Measurements from ENCODE around the gene IL11.

DNA sequence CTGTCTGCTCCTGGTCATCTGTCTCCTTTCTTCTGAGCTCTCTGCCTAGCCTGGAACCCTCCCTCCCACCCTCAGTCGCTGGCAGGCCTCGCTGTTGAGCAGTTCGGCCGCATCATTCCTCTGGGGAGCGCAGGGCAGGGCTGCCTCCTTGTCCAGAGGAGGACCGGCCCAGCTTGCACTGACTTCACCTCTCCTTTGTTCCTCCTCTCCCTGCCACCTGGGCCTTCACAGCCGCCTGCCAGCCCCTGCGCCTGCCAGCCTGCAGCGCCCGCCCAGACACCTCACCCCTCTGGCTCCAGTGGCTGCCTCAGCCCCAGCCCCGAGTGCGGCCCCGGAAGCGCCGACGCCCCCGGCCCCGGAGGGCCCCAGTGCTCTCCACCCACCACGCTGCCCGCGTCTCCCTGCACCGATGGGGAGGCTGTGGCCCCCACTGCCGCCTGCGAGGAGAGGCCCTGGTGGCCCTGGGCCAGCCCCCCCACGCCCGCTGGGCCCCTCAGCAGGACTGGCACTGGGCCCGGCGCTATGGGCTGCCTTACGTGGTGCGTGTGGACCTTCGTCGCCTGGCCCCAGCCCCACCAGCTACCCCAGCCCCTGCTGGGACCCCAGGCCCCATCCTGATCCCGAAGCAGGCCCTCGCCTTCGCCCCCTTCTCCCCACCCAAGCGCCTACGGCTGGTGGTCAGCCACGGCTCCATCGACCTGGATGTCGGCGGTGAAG, 23.4 kb downstream of the IL11 start:
- TF ChIP-seq POLR2A (IDR thresholded peaks at IDR 0.05), result no peak
- TF ChIP-seq, protein P1, sequence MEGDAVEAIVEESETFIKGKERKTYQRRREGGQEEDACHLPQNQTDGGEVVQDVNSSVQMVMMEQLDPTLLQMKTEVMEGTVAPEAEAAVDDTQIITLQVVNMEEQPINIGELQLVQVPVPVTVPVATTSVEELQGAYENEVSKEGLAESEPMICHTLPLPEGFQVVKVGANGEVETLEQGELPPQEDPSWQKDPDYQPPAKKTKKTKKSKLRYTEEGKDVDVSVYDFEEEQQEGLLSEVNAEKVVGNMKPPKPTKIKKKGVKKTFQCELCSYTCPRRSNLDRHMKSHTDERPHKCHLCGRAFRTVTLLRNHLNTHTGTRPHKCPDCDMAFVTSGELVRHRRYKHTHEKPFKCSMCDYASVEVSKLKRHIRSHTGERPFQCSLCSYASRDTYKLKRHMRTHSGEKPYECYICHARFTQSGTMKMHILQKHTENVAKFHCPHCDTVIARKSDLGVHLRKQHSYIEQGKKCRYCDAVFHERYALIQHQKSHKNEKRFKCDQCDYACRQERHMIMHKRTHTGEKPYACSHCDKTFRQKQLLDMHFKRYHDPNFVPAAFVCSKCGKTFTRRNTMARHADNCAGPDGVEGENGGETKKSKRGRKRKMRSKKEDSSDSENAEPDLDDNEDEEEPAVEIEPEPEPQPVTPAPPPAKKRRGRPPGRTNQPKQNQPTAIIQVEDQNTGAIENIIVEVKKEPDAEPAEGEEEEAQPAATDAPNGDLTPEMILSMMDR (IDR thresholded peaks at IDR 0.05), result no peak
